ENCODE results near the gene BEGAIN.

GRCh38 chr14:100587086-100587762, at the start of gene BEGAIN:
- no peak for TF ChIP-seq CTCF (IDR thresholded peaks at IDR 0.05; ENCODE audit: borderline replicate concordance, extremely low read depth, low read length, poor library complexity, severe bottlenecking)
- no peak for TF ChIP-seq EZH2 (IDR thresholded peaks at IDR 0.05; ENCODE audit: borderline replicate concordance, low read depth, low read length, severe bottlenecking)

Data from DND-41 (cell line).